ENCODE measurements around the gene CARD9. TPM values are rescaled to one million over a fixed set of nuclear protein-coding genes. Genes with fewer than 3 reads are reported as not detected.

The CARD9 gene
- total RNA-seq, 1 donor from 2014 or later: not detected

DNA sequence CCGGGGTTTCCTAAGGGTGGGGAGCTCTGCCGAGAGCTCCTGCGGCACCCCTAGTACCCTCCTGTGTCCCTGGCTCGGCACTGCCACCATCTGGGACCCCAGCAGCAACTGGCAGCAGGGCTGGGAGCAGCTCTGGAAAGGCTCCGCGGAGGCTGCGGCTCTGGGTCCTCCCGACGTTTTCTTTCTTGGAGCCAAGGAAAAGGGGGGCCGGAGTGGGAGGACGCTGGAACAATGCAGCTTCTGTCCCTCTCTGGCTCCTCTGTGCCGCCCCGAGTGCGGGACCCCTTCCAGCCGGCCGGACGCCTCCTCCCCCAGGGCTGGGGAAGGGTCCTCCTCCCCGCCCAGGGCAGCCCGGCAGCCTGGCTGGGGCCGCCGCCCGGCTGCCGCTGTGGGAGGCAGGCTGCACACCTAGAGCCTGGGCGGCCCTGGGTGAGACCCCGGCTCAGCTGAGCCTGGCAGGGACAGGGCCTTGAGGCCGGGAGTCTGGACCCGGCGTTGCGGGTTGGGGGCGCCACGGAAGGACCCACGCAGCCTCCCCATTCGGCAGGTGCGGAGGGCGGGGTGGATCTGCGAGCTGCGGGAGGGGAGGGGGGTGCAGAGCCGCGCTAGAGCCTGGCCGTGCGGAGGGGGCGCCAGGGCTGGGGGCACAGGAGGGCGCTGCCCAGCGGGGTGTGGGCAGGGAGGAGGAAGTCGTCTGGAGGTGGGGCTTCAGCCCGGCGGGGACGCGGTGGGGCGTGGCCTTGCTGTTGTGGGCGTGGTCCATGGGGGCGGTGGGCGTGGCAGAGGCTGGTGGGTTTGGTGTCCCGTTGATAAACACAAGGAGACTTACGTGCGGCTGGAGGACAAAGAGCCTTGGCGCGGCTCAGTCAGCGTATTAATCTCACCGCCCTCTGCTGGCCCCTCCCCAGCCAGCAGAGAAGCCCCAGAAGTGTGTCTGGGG, 31.0 kb downstream of the CARD9 start:
- Mint-ChIP-seq H3K36me3 (no peaks in the 10 kb centered on the region), H3K4me3 (peak overlapping the region; percentile 77), H3K27me3 (ENCODE audit: insufficient read depth, low read depth) (peaks cover 8% of the 10 kb centered on the region), H3K4me1 (peaks cover 18% of the 10 kb centered on the region), H3K27ac (peak overlapping the region; percentile 76), H3K9me3 (no peaks in the 10 kb centered on the region)
- peaks cover 20% of the 10 kb centered on the region for H4K20me1 ChIP-seq (ENCODE audit: low read depth)
- peak overlapping the region; percentile 29 for H3K9ac ChIP-seq
- DNase-seq (ENCODE audit: low spot score): peak; percentile 95
- H3K9me3 ChIP-seq (ENCODE audit: low read depth): no peaks in the 10 kb centered on the region
- H3F3A ChIP-seq (ENCODE audit: low read depth): peaks cover 40% of the 10 kb centered on the region
- no peaks in the 10 kb centered on the region for H3K27me3 ChIP-seq
- H3K4me2 ChIP-seq: peak overlapping the region; percentile 81
- H3K4me3 ChIP-seq: peak overlapping the region; percentile 50
- H3K4me1 ChIP-seq: peaks cover 24% of the 10 kb centered on the region
- no peaks in the 10 kb centered on the region for H3K79me2 ChIP-seq (ENCODE audit: low read depth)
- H3K27ac ChIP-seq: no peak overlapping the region
- TF ChIP-seq EZH2phosphoT487 (IDR thresholded peaks at IDR 0.05) (no peak), CTCF (IDR thresholded peaks at IDR 0.05) (peak; percentile 29)
- H2AFZ ChIP-seq (replicated peaks): no peak overlapping the region
- no peaks in the 10 kb centered on the region for H3K36me3 ChIP-seq

DNA sequence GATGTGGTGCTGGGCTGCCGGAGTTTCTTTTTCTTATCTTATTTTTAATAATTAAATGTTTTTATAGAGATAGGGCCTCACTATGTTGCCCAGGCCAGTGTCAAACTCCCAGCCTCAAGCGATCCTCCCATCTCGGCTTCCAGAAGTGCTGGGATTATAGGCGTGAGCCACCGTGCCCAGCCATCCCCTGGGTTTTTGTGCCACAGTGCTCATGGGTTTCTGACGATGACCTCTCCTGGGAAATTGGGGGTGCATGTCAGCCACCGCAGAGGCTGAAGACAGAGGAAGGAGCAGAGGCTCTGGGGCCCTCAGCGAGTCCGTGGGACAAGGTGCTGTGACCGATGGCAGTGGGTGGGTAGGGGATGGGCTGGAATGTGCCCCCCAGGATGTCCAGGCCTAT, 31.7 kb downstream of the CARD9 start:
- no peaks in the 10 kb centered on the region for H3K36me3 Mint-ChIP-seq
- H3K27ac ChIP-seq: no peak overlapping the region
- H3K4me1 Mint-ChIP-seq: peaks cover 18% of the 10 kb centered on the region
- DNase-seq (ENCODE audit: low spot score): no peak
- H3K27me3 Mint-ChIP-seq (ENCODE audit: insufficient read depth, low read depth): peaks cover 8% of the 10 kb centered on the region
- no peak overlapping the region for H3K9ac ChIP-seq
- H3K27ac Mint-ChIP-seq: peak overlapping the region; percentile 63
- no peaks in the 10 kb centered on the region for H3K36me3 ChIP-seq
- peaks cover 24% of the 10 kb centered on the region for H3K4me1 ChIP-seq
- no peaks in the 10 kb centered on the region for H3K9me3 Mint-ChIP-seq
- H2AFZ ChIP-seq (replicated peaks): no peak overlapping the region
- H3F3A ChIP-seq (ENCODE audit: low read depth): peaks cover 40% of the 10 kb centered on the region
- no peak for TF ChIP-seq EZH2 (IDR thresholded peaks at IDR 0.05)
- TF ChIP-seq EZH2phosphoT487 (IDR thresholded peaks at IDR 0.05): no peak
- no peak for TF ChIP-seq CTCF (IDR thresholded peaks at IDR 0.05)
- peak overlapping the region; percentile 63 for H3K4me3 Mint-ChIP-seq
- no peaks in the 10 kb centered on the region for H3K79me2 ChIP-seq (ENCODE audit: low read depth)
- no peaks in the 10 kb centered on the region for H3K27me3 ChIP-seq
- H3K4me3 ChIP-seq: no peak overlapping the region
- no peaks in the 10 kb centered on the region for H3K9me3 ChIP-seq (ENCODE audit: low read depth)
- H4K20me1 ChIP-seq (ENCODE audit: low read depth): peaks cover 20% of the 10 kb centered on the region
- H3K4me2 ChIP-seq: no peak overlapping the region

DNA sequence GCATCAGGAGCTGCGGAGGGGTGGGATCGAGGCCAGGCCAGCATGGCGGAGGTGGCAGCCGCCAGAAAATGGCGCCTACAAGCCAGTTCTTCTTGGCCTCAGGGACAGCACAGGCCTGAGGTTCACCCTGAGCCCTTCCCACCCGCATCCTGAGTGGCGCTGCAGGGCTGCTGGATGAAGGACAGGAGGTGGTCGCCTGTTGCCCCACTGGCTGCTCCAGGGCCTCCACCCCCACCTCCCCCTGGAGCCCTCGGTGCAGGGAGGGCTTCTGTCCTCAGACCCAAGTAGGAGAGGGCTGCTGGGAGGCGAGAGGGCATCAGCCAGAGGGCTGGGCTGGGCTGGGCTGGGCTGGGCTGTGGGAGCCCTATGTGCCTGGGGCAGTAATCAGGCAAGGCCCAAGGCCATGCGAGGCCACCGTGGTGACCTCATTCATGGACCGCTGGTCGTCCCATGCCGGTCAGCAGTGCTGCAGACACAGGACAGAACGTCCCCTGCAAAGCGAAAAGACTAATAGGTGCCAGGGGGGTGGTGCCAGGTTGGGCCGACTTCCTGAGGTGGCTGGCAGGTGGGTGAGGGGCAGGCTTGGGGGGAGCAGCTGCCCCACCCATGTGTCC, 32.3 kb downstream of the CARD9 start:
- Histone ChIP-seq H4K20me1 (ENCODE audit: low read depth) (peaks cover 20% of the 10 kb centered on the region), H3K4me1 (peaks cover 19% of the 10 kb centered on the region), H3K4me2 (no peak overlapping the region), H3K36me3 (no peaks in the 10 kb centered on the region), H3K79me2 (ENCODE audit: low read depth) (no peaks in the 10 kb centered on the region), H3K27me3 (no peaks in the 10 kb centered on the region), H3K27ac (no peak overlapping the region), H3K4me3 (no peak overlapping the region), H3F3A (ENCODE audit: low read depth) (peaks cover 37% of the 10 kb centered on the region), H3K9me3 (ENCODE audit: low read depth) (no peaks in the 10 kb centered on the region), H2AFZ (replicated peaks) (no peak overlapping the region), H3K9ac (no peak overlapping the region)
- Mint-ChIP-seq H3K27me3 (ENCODE audit: insufficient read depth, low read depth) (peaks cover 8% of the 10 kb centered on the region), H3K4me1 (peaks cover 18% of the 10 kb centered on the region), H3K4me3 (no peak overlapping the region), H3K27ac (no peak overlapping the region), H3K36me3 (no peaks in the 10 kb centered on the region), H3K9me3 (no peaks in the 10 kb centered on the region)
- no peak for TF ChIP-seq CTCF (IDR thresholded peaks at IDR 0.05)
- TF ChIP-seq EZH2 (IDR thresholded peaks at IDR 0.05): no peak
- TF ChIP-seq EZH2phosphoT487 (IDR thresholded peaks at IDR 0.05): no peak
- no peak for DNase-seq (ENCODE audit: low spot score)

All from neural progenitor cell (in vitro differentiated cells).